IPS-NIHi7 (cell line): ENCODE data around the gene HSPH1.

ENCODE experiments used
- DNase-seq: peaks from one replicate; pipeline ENCODE4 v3.0.0; 2012; ENCODE audit warnings: mixed read lengths; ENCODE audit errors: extremely low spot score

The HSPH1 gene

GRCh38 chr13:31096654-31097302 is 64.9 kb downstream of the HSPH1 start:
- no peak for DNase-seq

GRCh38 chr13:31094331-31095015 is 67.2 kb downstream of the HSPH1 start:
- no peak for DNase-seq

- no peak for DNase-seq
Measured at GRCh38 chr13:31093145-31093885, 68.4 kb downstream of the HSPH1 start.

- no peak for DNase-seq
Measured at GRCh38 chr13:31092646-31093045, 69.1 kb downstream of the HSPH1 start.

- DNase-seq = no peak
Measured at GRCh38 chr13:31090961-31091624, 70.6 kb downstream of the HSPH1 start.

GRCh38 chr13:31090096-31090495 is 71.6 kb downstream of the HSPH1 start:
- no peak for DNase-seq

GRCh38 chr13:31089649-31090048 is 72.1 kb downstream of the HSPH1 start:
- DNase-seq = no peak

- no peak for DNase-seq
Measured at GRCh38 chr13:31088826-31089420, 72.8 kb downstream of the HSPH1 start.
